Measurements from ENCODE around the gene NKX1-2. TPM values are rescaled to one million over a fixed set of nuclear protein-coding genes. Genes with fewer than 3 reads are reported as not detected.

NKX1-2 gene
- total RNA-seq (2014; rRNA removed; shearing (Covaris generic)) (37.0 and 39.4 TPM in 2 replicates), polyA plus RNA-seq (2016; fragmentation: Nextera tagmentation; extraction: Ambion mirVana) (9.4 and 9.8 TPM in 2 replicates)
- long read RNA-seq, partial matches to known transcripts, result 0 of 2 reads
- long read RNA-seq, other reads (novel, unspliced or antisense), result 2 of 2 reads

GRCh38 chr10:124450012-124450782 lies at the start of gene NKX1-2:
Gene NKX1-2, minus strand, starts transcription at chr10:124450035. Its CDS starts 92 bp downstream, at chr10:124449943.
- peak; percentile 89 for DNase-seq (ENCODE audit: low spot score)
- peak within 1 kb of the TSS; percentile 71; the same call in 1 of the 2 replicates for H3K27ac Mint-ChIP-seq

GRCh38 chr10:124498056-124498455 lies 48.2 kb upstream of the NKX1-2 start:
- H3K27ac Mint-ChIP-seq, result no peak overlapping the region
- H4K20me1 ChIP-seq (replicated peaks; ENCODE audit: insufficient read depth), result no peaks in the 10 kb centered on the region; the same call in 1 of the 2 replicates
- no peak overlapping the region for H2AFZ ChIP-seq
- H3K36me3 ChIP-seq (ENCODE audit: insufficient read depth), result peaks cover 9% of the 10 kb centered on the region
- H3K4me1 ChIP-seq (ENCODE audit: insufficient read depth), result peaks cover 20% of the 10 kb centered on the region
- no peaks in the 10 kb centered on the region for H3K79me2 ChIP-seq (replicated peaks; ENCODE audit: insufficient read depth)
- 0 out of 2 replicates have a peak, but pooled peaks cover 5% of the 10 kb centered on the region for H3F3A ChIP-seq (replicated peaks; ENCODE audit: low read depth)
- DNase-seq (ENCODE audit: low spot score) (no peak), ATAC-seq (no peak)
- no peaks in the 10 kb centered on the region for H3K9me2 ChIP-seq (ENCODE audit: insufficient read depth)
- H3K4me3 ChIP-seq, result no peak overlapping the region
- peaks cover 33% of the 10 kb centered on the region for H3K36me3 Mint-ChIP-seq (ENCODE audit: low read depth)
- no peak for TF ChIP-seq ZNF331 (CRISPR knock-in tag; IDR thresholded peaks at IDR 0.05; ENCODE audit: low read depth)
- TF ChIP-seq POLR2AphosphoS5 (IDR thresholded peaks at IDR 0.05; ENCODE audit: low read depth), result no peak
- TF ChIP-seq STAT1 (IDR thresholded peaks at IDR 0.05; ENCODE audit: unreplicated experiment), result no peak
- TF ChIP-seq JUNB (IDR thresholded peaks at IDR 0.05; ENCODE audit: unreplicated experiment), result no peak
- no peak for TF ChIP-seq ZNF114 (CRISPR knock-in tag; IDR thresholded peaks at IDR 0.05)
- H3K9me3 Mint-ChIP-seq, result peaks cover 19% of the 10 kb centered on the region
- H3K27me3 Mint-ChIP-seq (ENCODE audit: insufficient read depth, low read depth, poor library complexity), result peaks cover 7% of the 10 kb centered on the region
- H3K27me3 ChIP-seq (ENCODE audit: insufficient read depth), result no peaks in the 10 kb centered on the region
- peaks cover 28% of the 10 kb centered on the region for H3K4me1 Mint-ChIP-seq
- no peak overlapping the region for H3K4me2 ChIP-seq
- no peak overlapping the region for H3K27ac ChIP-seq (ENCODE audit: low read depth)
- H3K4me3 Mint-ChIP-seq, result no peak overlapping the region

More at GRCh38 chr10:124450012-124450782, at the start of gene NKX1-2:
- peak within 1 kb of the TSS; percentile 81 for H3K4me3 ChIP-seq
- Mint-ChIP-seq H3K4me3 (peak within 1 kb of the TSS; percentile 84), H3K27me3 (ENCODE audit: insufficient read depth, low read depth, poor library complexity) (peaks cover 59% of the 10 kb centered on the region), H3K36me3 (ENCODE audit: low read depth) (peaks cover 12% of the 10 kb centered on the region), H3K4me1 (peaks cover 58% of the 10 kb centered on the region), H3K9me3 (no peaks in the 10 kb centered on the region)
- peaks cover 52% of the 10 kb centered on the region for H3K27me3 ChIP-seq (ENCODE audit: insufficient read depth)
- H3K79me2 ChIP-seq (replicated peaks; ENCODE audit: insufficient read depth), result no peaks in the 10 kb centered on the region; the same call in 1 of the 2 replicates
- TF ChIP-seq ZNF114 (CRISPR knock-in tag; IDR thresholded peaks at IDR 0.05) (no peak), POLR2AphosphoS5 (IDR thresholded peaks at IDR 0.05; ENCODE audit: low read depth) (0 out of 2 replicates have a peak, but pooled peaks have one; percentile 16)
- peak; percentile 38 for ATAC-seq
- H3K27ac ChIP-seq (ENCODE audit: low read depth), result 0 out of 2 replicates have a peak within 1 kb of the TSS, but pooled peaks have one; percentile 83
- H3K36me3 ChIP-seq (ENCODE audit: insufficient read depth), result no peaks in the 10 kb centered on the region
- peaks cover 5% of the 10 kb centered on the region; the same call in 1 of the 2 replicates for H4K20me1 ChIP-seq (replicated peaks; ENCODE audit: insufficient read depth)
- H3K9me2 ChIP-seq (ENCODE audit: insufficient read depth), result no peaks in the 10 kb centered on the region
- H3K4me2 ChIP-seq, result peak within 1 kb of the TSS; percentile 99
- H2AFZ ChIP-seq, result peak within 1 kb of the TSS; percentile 91
- H3K4me1 ChIP-seq (ENCODE audit: insufficient read depth), result peaks cover 58% of the 10 kb centered on the region
- H3F3A ChIP-seq (replicated peaks; ENCODE audit: low read depth), result peaks cover 29% of the 10 kb centered on the region

GRCh38 chr10:124497196-124497881 lies 47.5 kb upstream of the NKX1-2 start:
- peaks cover 7% of the 10 kb centered on the region for H3K27me3 Mint-ChIP-seq (ENCODE audit: insufficient read depth, low read depth, poor library complexity)
- Histone ChIP-seq H4K20me1 (replicated peaks; ENCODE audit: insufficient read depth) (no peaks in the 10 kb centered on the region; the same call in 1 of the 2 replicates), H3K4me2 (no peak overlapping the region), H3K9me2 (ENCODE audit: insufficient read depth) (no peaks in the 10 kb centered on the region), H3K79me2 (replicated peaks; ENCODE audit: insufficient read depth) (no peaks in the 10 kb centered on the region), H3F3A (replicated peaks; ENCODE audit: low read depth) (0 out of 2 replicates have a peak, but pooled peaks cover 5% of the 10 kb centered on the region), H3K36me3 (ENCODE audit: insufficient read depth) (peaks cover 9% of the 10 kb centered on the region), H3K27me3 (ENCODE audit: insufficient read depth) (no peaks in the 10 kb centered on the region), H3K27ac (ENCODE audit: low read depth) (no peak overlapping the region), H3K4me1 (ENCODE audit: insufficient read depth) (peaks cover 20% of the 10 kb centered on the region), H3K4me3 (no peak overlapping the region), H2AFZ (no peak overlapping the region)
- H3K27ac Mint-ChIP-seq, result no peak overlapping the region
- DNase-seq (ENCODE audit: low spot score) (no peak), ATAC-seq (peak; percentile 24)
- peaks cover 19% of the 10 kb centered on the region for H3K9me3 Mint-ChIP-seq
- peaks cover 38% of the 10 kb centered on the region for H3K36me3 Mint-ChIP-seq (ENCODE audit: low read depth)
- no peak overlapping the region for H3K4me3 Mint-ChIP-seq
- H3K4me1 Mint-ChIP-seq, result peaks cover 34% of the 10 kb centered on the region
- TF ChIP-seq ETS1 (IDR thresholded peaks at IDR 0.05) (no peak), EZH2 (IDR thresholded peaks at IDR 0.05; ENCODE audit: low read depth, unreplicated experiment) (no peak), JUNB (IDR thresholded peaks at IDR 0.05; ENCODE audit: unreplicated experiment) (no peak), CREB1 (CRISPR knock-in tag; IDR thresholded peaks at IDR 0.05; ENCODE audit: low read depth) (no peak), REST (IDR thresholded peaks at IDR 0.05; ENCODE audit: unreplicated experiment) (no peak)

Data from GM23338 (cell line).